ENCODE measurements around the gene JAM2. TPM values are rescaled to one million over a fixed set of nuclear protein-coding genes. Genes with fewer than 3 reads are reported as not detected.

JAM2 gene
- total RNA-seq, 1 experiment from 2014 or later = 4.8 TPM

DNA sequence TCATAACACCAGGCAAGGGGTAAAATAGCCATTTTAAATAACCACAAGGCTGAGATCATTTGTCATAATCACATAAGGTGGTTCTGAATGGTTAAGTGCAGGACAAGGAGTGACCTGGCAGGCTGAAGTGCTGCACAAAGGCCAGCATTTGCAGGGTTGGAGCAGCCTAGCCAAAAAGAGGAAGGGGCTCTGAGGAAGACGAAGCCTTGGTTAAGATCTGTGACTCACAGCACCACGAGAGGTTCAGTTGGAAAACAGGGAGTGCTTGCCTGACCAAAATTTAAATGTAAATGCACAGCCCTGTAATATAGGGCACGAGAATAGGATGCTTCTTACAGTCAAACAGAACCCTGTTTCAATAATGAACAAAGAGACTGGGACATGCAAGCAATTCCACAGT, 83.6 kb downstream of the JAM2 start:
- no peak for ATAC-seq
- peaks cover 53% of the 10 kb centered on the region for H3K36me3 Mint-ChIP-seq
- no peaks in the 10 kb centered on the region for H3K27me3 Mint-ChIP-seq (ENCODE audit: low read depth)
- ChIA-PET CTCF (no interaction called here), POLR2A (no interaction called here)
- DNase-seq (ENCODE audit: low spot score) = no peak
- H3K27ac Mint-ChIP-seq = no peak overlapping the region
- TF ChIP-seq, protein P1, sequence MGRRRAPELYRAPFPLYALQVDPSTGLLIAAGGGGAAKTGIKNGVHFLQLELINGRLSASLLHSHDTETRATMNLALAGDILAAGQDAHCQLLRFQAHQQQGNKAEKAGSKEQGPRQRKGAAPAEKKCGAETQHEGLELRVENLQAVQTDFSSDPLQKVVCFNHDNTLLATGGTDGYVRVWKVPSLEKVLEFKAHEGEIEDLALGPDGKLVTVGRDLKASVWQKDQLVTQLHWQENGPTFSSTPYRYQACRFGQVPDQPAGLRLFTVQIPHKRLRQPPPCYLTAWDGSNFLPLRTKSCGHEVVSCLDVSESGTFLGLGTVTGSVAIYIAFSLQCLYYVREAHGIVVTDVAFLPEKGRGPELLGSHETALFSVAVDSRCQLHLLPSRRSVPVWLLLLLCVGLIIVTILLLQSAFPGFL (CRISPR knock-in tag; IDR thresholded peaks at IDR 0.05; ENCODE audit: borderline replicate concordance) = no peak
- no peak overlapping the region for H3K4me3 Mint-ChIP-seq
- H3K9me3 Mint-ChIP-seq = no peaks in the 10 kb centered on the region
- peaks cover 3% of the 10 kb centered on the region for H3K4me1 Mint-ChIP-seq

DNA sequence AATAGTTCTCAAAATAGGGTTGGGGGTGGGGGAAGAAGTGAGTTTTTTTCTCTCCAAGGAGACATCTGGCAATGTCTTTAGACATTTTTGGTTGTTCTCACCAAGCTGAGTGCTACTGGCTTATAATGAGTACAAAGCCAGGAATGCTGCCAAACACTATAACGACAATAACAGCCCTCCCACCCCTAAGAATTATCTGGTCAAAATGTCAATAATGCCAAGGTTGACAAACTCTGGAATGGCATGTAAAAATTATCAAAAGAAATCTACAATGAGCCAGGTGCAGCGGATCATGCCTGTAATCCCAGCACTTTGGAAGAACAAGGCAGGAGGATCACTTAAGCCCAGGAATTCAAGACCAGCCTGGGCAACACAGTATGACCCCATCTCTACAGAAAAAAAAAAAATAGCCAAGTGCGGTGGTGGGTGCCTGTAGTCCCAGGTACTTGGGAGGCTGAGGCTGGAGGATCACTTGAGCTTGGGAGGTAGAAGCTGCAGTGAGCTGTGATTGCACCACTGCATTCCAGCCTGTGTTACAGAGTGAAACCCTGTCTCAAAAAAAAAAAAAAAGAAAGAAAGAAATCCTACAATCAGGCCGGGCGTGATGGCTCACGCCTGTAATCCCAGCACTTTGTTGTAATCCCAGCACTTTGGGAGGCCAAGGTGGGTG, 93.2 kb downstream of the JAM2 start:
- no peak overlapping the region for H3K4me3 Mint-ChIP-seq
- ATAC-seq (no peak), DNase-seq (ENCODE audit: low spot score) (no peak)
- ChIA-PET POLR2A (no interaction called here), CTCF (no interaction called here)
- no peaks in the 10 kb centered on the region for H3K27me3 Mint-ChIP-seq (ENCODE audit: low read depth)
- H3K4me1 Mint-ChIP-seq = peaks cover 18% of the 10 kb centered on the region
- 0 out of 2 replicates have a peak overlapping the region, but pooled peaks have one; percentile 27 for H3K27ac Mint-ChIP-seq
- peaks cover 28% of the 10 kb centered on the region for H3K36me3 Mint-ChIP-seq
- TF ChIP-seq, protein P2, sequence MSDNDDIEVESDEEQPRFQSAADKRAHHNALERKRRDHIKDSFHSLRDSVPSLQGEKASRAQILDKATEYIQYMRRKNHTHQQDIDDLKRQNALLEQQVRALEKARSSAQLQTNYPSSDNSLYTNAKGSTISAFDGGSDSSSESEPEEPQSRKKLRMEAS (CRISPR knock-in tag; IDR thresholded peaks at IDR 0.05) = no peak
- 0 out of 2 replicates have a peak, but pooled peaks have one; percentile 15 for TF ChIP-seq ZNF121 (CRISPR knock-in tag; IDR thresholded peaks at IDR 0.05)
- no peaks in the 10 kb centered on the region for H3K9me3 Mint-ChIP-seq

DNA sequence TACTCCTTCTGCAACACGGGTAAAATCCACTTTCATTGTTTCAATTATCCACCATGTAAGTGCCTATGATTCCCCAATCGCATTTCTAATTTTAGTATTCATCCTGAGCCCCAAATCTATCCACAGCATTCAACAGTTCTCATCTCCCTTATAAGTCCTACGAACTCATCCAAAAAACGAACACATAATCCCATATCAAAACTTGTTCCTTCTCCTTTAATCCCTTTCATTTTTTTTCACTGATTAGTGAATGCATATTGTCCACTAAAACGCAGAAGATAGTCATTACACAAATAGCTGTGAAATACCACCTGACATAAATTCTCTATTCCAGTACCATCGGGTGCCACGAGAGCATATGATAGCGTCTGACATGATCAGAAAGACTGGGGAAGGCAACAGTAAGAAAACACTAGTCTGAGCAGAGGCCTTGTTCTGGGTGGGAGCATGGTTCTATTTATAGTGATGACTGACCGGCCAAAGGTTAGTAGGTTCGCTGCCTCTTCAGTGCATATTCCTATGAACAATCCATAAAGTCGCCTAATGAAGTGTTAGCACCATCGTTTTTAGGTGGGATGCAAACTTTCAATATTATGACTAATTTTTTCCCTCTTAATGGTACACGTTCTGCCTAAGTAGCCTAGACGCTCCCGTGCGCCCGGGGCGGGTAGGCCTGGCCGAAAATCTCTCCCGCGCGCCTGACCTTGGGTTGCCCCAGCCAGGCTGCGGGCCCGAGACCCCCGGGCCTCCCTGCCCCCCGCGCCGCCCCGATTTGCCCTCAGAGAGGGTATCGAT, 95.0 kb downstream of the JAM2 start:
- peak overlapping the region; percentile 100 for H3K4me3 Mint-ChIP-seq
- TF ChIP-seq NFYB (CRISPR knock-in tag; conservative IDR thresholded peaks at IDR 0.05; ENCODE audit: low read depth) (no peak), TEAD1 (CRISPR knock-in tag; IDR thresholded peaks at IDR 0.05) (no peak; the same call in 1 of the 2 replicates), ATF3 (CRISPR knock-in tag; conservative IDR thresholded peaks at IDR 0.05) (no peak), GRHL2 (CRISPR knock-in tag; IDR thresholded peaks at IDR 0.05; ENCODE audit: insufficient replicate concordance, severe bottlenecking) (no peak), RELA (CRISPR knock-in tag; IDR thresholded peaks at IDR 0.05; ENCODE audit: borderline replicate concordance) (no peak), ZBTB21 (CRISPR knock-in tag; IDR thresholded peaks at IDR 0.05; ENCODE audit: borderline replicate concordance) (no peak)
- TF ChIP-seq, protein P3, sequence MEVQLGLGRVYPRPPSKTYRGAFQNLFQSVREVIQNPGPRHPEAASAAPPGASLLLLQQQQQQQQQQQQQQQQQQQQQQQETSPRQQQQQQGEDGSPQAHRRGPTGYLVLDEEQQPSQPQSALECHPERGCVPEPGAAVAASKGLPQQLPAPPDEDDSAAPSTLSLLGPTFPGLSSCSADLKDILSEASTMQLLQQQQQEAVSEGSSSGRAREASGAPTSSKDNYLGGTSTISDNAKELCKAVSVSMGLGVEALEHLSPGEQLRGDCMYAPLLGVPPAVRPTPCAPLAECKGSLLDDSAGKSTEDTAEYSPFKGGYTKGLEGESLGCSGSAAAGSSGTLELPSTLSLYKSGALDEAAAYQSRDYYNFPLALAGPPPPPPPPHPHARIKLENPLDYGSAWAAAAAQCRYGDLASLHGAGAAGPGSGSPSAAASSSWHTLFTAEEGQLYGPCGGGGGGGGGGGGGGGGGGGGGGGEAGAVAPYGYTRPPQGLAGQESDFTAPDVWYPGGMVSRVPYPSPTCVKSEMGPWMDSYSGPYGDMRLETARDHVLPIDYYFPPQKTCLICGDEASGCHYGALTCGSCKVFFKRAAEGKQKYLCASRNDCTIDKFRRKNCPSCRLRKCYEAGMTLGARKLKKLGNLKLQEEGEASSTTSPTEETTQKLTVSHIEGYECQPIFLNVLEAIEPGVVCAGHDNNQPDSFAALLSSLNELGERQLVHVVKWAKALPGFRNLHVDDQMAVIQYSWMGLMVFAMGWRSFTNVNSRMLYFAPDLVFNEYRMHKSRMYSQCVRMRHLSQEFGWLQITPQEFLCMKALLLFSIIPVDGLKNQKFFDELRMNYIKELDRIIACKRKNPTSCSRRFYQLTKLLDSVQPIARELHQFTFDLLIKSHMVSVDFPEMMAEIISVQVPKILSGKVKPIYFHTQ (CRISPR knock-in tag; IDR thresholded peaks at IDR 0.05) = no peak
- TF ChIP-seq, protein P4, sequence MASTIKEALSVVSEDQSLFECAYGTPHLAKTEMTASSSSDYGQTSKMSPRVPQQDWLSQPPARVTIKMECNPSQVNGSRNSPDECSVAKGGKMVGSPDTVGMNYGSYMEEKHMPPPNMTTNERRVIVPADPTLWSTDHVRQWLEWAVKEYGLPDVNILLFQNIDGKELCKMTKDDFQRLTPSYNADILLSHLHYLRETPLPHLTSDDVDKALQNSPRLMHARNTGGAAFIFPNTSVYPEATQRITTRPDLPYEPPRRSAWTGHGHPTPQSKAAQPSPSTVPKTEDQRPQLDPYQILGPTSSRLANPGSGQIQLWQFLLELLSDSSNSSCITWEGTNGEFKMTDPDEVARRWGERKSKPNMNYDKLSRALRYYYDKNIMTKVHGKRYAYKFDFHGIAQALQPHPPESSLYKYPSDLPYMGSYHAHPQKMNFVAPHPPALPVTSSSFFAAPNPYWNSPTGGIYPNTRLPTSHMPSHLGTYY (CRISPR knock-in tag; IDR thresholded peaks at IDR 0.05) = no peak
- TF ChIP-seq, protein P2 (CRISPR knock-in tag; IDR thresholded peaks at IDR 0.05) = no peak
- TF ChIP-seq, protein P5, sequence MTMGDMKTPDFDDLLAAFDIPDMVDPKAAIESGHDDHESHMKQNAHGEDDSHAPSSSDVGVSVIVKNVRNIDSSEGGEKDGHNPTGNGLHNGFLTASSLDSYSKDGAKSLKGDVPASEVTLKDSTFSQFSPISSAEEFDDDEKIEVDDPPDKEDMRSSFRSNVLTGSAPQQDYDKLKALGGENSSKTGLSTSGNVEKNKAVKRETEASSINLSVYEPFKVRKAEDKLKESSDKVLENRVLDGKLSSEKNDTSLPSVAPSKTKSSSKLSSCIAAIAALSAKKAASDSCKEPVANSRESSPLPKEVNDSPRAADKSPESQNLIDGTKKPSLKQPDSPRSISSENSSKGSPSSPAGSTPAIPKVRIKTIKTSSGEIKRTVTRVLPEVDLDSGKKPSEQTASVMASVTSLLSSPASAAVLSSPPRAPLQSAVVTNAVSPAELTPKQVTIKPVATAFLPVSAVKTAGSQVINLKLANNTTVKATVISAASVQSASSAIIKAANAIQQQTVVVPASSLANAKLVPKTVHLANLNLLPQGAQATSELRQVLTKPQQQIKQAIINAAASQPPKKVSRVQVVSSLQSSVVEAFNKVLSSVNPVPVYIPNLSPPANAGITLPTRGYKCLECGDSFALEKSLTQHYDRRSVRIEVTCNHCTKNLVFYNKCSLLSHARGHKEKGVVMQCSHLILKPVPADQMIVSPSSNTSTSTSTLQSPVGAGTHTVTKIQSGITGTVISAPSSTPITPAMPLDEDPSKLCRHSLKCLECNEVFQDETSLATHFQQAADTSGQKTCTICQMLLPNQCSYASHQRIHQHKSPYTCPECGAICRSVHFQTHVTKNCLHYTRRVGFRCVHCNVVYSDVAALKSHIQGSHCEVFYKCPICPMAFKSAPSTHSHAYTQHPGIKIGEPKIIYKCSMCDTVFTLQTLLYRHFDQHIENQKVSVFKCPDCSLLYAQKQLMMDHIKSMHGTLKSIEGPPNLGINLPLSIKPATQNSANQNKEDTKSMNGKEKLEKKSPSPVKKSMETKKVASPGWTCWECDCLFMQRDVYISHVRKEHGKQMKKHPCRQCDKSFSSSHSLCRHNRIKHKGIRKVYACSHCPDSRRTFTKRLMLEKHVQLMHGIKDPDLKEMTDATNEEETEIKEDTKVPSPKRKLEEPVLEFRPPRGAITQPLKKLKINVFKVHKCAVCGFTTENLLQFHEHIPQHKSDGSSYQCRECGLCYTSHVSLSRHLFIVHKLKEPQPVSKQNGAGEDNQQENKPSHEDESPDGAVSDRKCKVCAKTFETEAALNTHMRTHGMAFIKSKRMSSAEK (CRISPR knock-in tag; IDR thresholded peaks at IDR 0.05; ENCODE audit: borderline replicate concordance) = no peak
- TF ChIP-seq, protein P6, sequence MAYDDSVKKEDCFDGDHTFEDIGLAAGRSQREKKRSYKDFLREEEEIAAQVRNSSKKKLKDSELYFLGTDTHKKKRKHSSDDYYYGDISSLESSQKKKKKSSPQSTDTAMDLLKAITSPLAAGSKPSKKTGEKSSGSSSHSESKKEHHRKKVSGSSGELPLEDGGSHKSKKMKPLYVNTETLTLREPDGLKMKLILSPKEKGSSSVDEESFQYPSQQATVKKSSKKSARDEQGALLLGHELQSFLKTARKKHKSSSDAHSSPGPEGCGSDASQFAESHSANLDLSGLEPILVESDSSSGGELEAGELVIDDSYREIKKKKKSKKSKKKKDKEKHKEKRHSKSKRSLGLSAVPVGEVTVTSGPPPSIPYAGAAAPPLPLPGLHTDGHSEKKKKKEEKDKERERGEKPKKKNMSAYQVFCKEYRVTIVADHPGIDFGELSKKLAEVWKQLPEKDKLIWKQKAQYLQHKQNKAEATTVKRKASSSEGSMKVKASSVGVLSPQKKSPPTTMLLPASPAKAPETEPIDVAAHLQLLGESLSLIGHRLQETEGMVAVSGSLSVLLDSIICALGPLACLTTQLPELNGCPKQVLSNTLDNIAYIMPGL (CRISPR knock-in tag; IDR thresholded peaks at IDR 0.05) = no peak
- ChIA-PET CTCF (interaction anchor here (1.5 kb wide), 2 partner anchors 68 to 128 kb away, joined by 3 read pairs; no protein-coding TSS in a partner anchor), POLR2A (interaction anchor here (0.7 kb wide), 1 partner anchor 126 kb away, joined by 3 read pairs; no protein-coding TSS in a partner anchor)
- peak; percentile 16 for DNase-seq (ENCODE audit: low spot score)
- peaks cover 11% of the 10 kb centered on the region for H3K36me3 Mint-ChIP-seq
- no peaks in the 10 kb centered on the region for H3K27me3 Mint-ChIP-seq (ENCODE audit: low read depth)
- peak overlapping the region; percentile 100 for H3K27ac Mint-ChIP-seq
- no peak for ATAC-seq
- peaks cover 19% of the 10 kb centered on the region for H3K4me1 Mint-ChIP-seq
- H3K9me3 Mint-ChIP-seq = no peaks in the 10 kb centered on the region

Data from WTC11 (cell line).